Ishikawa (cell line): Measurements from ENCODE around the gene COG6.

ENCODE experiments used
- CEBPB ChIP-seq: IDR thresholded peaks from 2 replicates; pipeline ENCODE4 v1.6.1; 2012
- CREB1 ChIP-seq: IDR thresholded peaks from 2 replicates; pipeline ENCODE4 v1.6.1; 2012; ENCODE audit warnings: low read depth
- EP300 ChIP-seq: IDR thresholded peaks from 2 replicates; pipeline ENCODE4 v1.6.1; 2012; ENCODE audit warnings: borderline replicate concordance
- TEAD4 ChIP-seq: IDR thresholded peaks from 2 replicates; pipeline ENCODE4 v1.6.1; 2012
- YY1 ChIP-seq: IDR thresholded peaks from 2 replicates; pipeline ENCODE4 v1.6.1; 2012; ENCODE audit warnings: low read depth
- ZBTB7A ChIP-seq: IDR thresholded peaks from 2 replicates; pipeline ENCODE4 v1.6.1; 2012; ENCODE audit warnings: low read depth

GRCh38 chr13:39781381-39781780, 125.9 kb downstream of the COG6 start:
- TF ChIP-seq TEAD4 = no peak
- TF ChIP-seq CREB1 = no peak
- no peak for TF ChIP-seq YY1
- no peak for TF ChIP-seq EP300
- no peak for TF ChIP-seq ZBTB7A
- no peak for TF ChIP-seq CEBPB
